H1 (cell line): Measurements from ENCODE around the gene NPFF. TPM values are rescaled to one million over a fixed set of nuclear protein-coding genes. Genes with fewer than 3 reads are reported as not detected.

Source experiments
- CTCF ChIA-PET: fragments of 300-600 bp; sonication (Branson Sonifier 250); formaldehyde crosslinking; loops from one replicate; lab custom pipeline; 2021; ENCODE audit not compliant: partially characterized antibody; lab: Charles Lee
- POLR2A ChIA-PET: fragments of 300-600 bp; sonication (Branson Sonifier 250); formaldehyde crosslinking; loops from one replicate; lab custom pipeline; 2021; ENCODE audit warnings: inconsistent platforms; ENCODE audit not compliant: partially characterized antibody; lab: Charles Lee
- DNase-seq, 2 experiments: peaks; one replicate each; pipeline versions ENCODE4 v3.0.0 to v3.0.0-alpha.2; 2010 to 2022; ENCODE audit warnings: low spot score in 2 of 2, low read depth in 1 of 2, mixed read lengths in 1 of 2
- FAIRE-seq: peaks from 2 replicates; lab custom pipeline; 2011; peaks lifted over from hg19 to GRCh38; lab: Jason Lieb, UNC
- H2AFZ ChIP-seq: 2 replicates; pipeline ENCODE4 v1.8.1; 2012; ENCODE audit warnings: low read length, inconsistent platforms
- H2AK5ac ChIP-seq: 2 replicates; pipeline ENCODE4 v1.6.1; 2013; ENCODE audit warnings: low read depth, low read length
- H2BK120ac ChIP-seq: replicated peaks from 2 replicates; pipeline ENCODE3; 2013; ENCODE audit warnings: low read depth, low read length, inconsistent platforms
- H2BK12ac ChIP-seq: 2 replicates; pipeline ENCODE4 v1.6.1; 2013; ENCODE audit warnings: low read depth, low read length
- H2BK15ac ChIP-seq: 2 replicates; pipeline ENCODE4 v1.6.1; 2013; ENCODE audit warnings: low read length
- H2BK20ac ChIP-seq: 2 replicates; pipeline ENCODE4 v1.6.1; 2013; ENCODE audit warnings: low read length
- H2BK5ac ChIP-seq: 2 replicates; pipeline ENCODE4 v1.6.1; 2013; ENCODE audit warnings: low read depth, low read length
- H3K14ac ChIP-seq: 2 replicates; pipeline ENCODE4 v1.6.1; 2013; ENCODE audit warnings: inconsistent platforms; ENCODE audit not compliant: insufficient read length
- H3K18ac ChIP-seq: 2 replicates; pipeline ENCODE4 v1.6.1; 2013; ENCODE audit warnings: low read length; ENCODE audit errors: extremely low read depth
- H3K23ac ChIP-seq: 2 replicates; pipeline ENCODE4 v1.6.1; 2013; ENCODE audit warnings: inconsistent platforms; ENCODE audit not compliant: insufficient read length
- H3K23me2 ChIP-seq: 2 replicates; pipeline ENCODE4 v1.6.1; 2013; ENCODE audit warnings: low read depth, low read length
- H3K27ac ChIP-seq: 2 replicates; pipeline ENCODE4 v1.6.1; 2011; ENCODE audit warnings: low read depth, low read length, inconsistent platforms
- H3K27me3 ChIP-seq, 4 experiments: replicated peaks in 1 of 4; 1 replicate in 1 of 4; 2 replicates in 3 of 4; pipeline versions ENCODE4 v1.6.1 to v1.8.1; 2011 to 2013; ENCODE audit warnings: low read length in 3 of 4, mild to moderate bottlenecking in 3 of 4, inconsistent platforms in 2 of 4, mixed read lengths in 2 of 4, moderate library complexity in 1 of 4; ENCODE audit not compliant: control insufficient read depth in 3 of 4, insufficient read depth in 3 of 4; ENCODE audit errors: extremely low read depth in 1 of 4
- H3K36me3 ChIP-seq, 4 experiments: 2 replicates each; pipeline versions ENCODE4 v1.6.1 to v1.8.1; 2011 to 2013; ENCODE audit warnings: mild to moderate bottlenecking in 4 of 4, low read length in 3 of 4, moderate library complexity in 2 of 4, control low read depth in 1 of 4, inconsistent platforms in 1 of 4; ENCODE audit not compliant: insufficient read depth in 4 of 4, control insufficient read depth in 2 of 4
- H3K4ac ChIP-seq: replicated peaks from 2 replicates; pipeline ENCODE3; 2013; ENCODE audit warnings: low read length, low read depth, mixed read lengths, inconsistent platforms; ENCODE audit not compliant: insufficient read length
- H3K4me1 ChIP-seq, 4 experiments: replicated peaks in 1 of 4; 1 replicate in 1 of 4; 2 replicates in 3 of 4; pipeline versions ENCODE4 v1.6.1 to v1.8.1; 2011 to 2013; ENCODE audit warnings: low read length in 3 of 4, inconsistent platforms in 2 of 4, mixed read lengths in 1 of 4; ENCODE audit not compliant: insufficient read depth in 4 of 4, control insufficient read depth in 3 of 4
- H3K4me2 ChIP-seq, 2 experiments: 2 replicates each; pipeline versions ENCODE4 v1.6.1 to v1.8.1; 2011 to 2013; ENCODE audit warnings: low read depth in 2 of 2, low read length in 2 of 2, control low read depth in 1 of 2, inconsistent platforms in 1 of 2, mild to moderate bottlenecking in 1 of 2; ENCODE audit not compliant: insufficient read depth in 1 of 2
- H3K4me3 ChIP-seq, 4 experiments: fragments of 200-600, 300-600 bp in 1 of 4; sonication (generic), shearing (Covaris generic), sonication (Bioruptor Twin) in 1 of 4; 2 replicates each; pipeline versions ENCODE4 v1.5.1 to v1.8.1; 2011 to 2016; ENCODE audit warnings: low read length in 4 of 4, low read depth in 3 of 4, control low read depth in 2 of 4, inconsistent platforms in 2 of 4, mild to moderate bottlenecking in 2 of 4, mixed read lengths in 1 of 4, moderate library complexity in 1 of 4; ENCODE audit not compliant: insufficient read depth in 2 of 4; ENCODE audit errors: extremely low read depth in 1 of 4
- H3K56ac ChIP-seq: replicated peaks from 2 replicates; pipeline ENCODE3; 2013; ENCODE audit warnings: low read depth, mild to moderate bottlenecking, mixed read lengths, low read length, inconsistent platforms; ENCODE audit not compliant: insufficient read length
- H3K79me1 ChIP-seq: 2 replicates; pipeline ENCODE4 v1.6.1; 2013; ENCODE audit warnings: low read depth, low read length, control low read depth
- H3K79me2 ChIP-seq, 2 experiments: 2 replicates each; pipeline versions ENCODE4 v1.6.1 to v1.8.1; 2012 to 2013; ENCODE audit warnings: low read length in 2 of 2, mild to moderate bottlenecking in 2 of 2, inconsistent platforms in 1 of 2; ENCODE audit not compliant: insufficient read depth in 2 of 2, control insufficient read depth in 1 of 2
- H3K9ac ChIP-seq, 4 experiments: replicated peaks in 1 of 4; 1 replicate in 1 of 4; 2 replicates in 3 of 4; pipeline versions ENCODE4 v1.6.1 to v1.8.1; 2011 to 2013; ENCODE audit warnings: low read depth in 3 of 4, low read length in 3 of 4, control low read depth in 2 of 4, mild to moderate bottlenecking in 2 of 4, moderate library complexity in 2 of 4, inconsistent platforms in 1 of 4; ENCODE audit errors: extremely low read depth in 1 of 4
- H3K9me3 ChIP-seq, 2 experiments: 2 replicates each; pipeline versions ENCODE4 v1.6.1 to v1.8.1; 2012 to 2013; ENCODE audit warnings: mild to moderate bottlenecking in 2 of 2, moderate library complexity in 2 of 2, control low read depth in 1 of 2, inconsistent platforms in 1 of 2, low read depth in 1 of 2, low read length in 1 of 2, mixed read lengths in 1 of 2; ENCODE audit not compliant: insufficient read depth in 2 of 2
- H4K20me1 ChIP-seq, 2 experiments: replicated peaks in 1 of 2; 2 replicates each; pipeline versions ENCODE3 to v1.8.1; 2011 to 2013; ENCODE audit warnings: inconsistent platforms in 2 of 2, low read length in 2 of 2, mild to moderate bottlenecking in 1 of 2; ENCODE audit not compliant: insufficient read depth in 2 of 2, control insufficient read depth in 1 of 2
- H4K5ac ChIP-seq: 2 replicates; pipeline ENCODE4 v1.6.1; 2013; ENCODE audit warnings: low read length, low read depth, mixed read lengths, inconsistent platforms; ENCODE audit not compliant: insufficient read length
- H4K8ac ChIP-seq: 2 replicates; pipeline ENCODE4 v1.8.0; 2013; ENCODE audit warnings: mild to moderate bottlenecking, moderate library complexity, low read length, inconsistent platforms; ENCODE audit not compliant: insufficient read depth; ENCODE audit errors: extremely low read depth
- H4K91ac ChIP-seq: replicated peaks from 2 replicates; pipeline ENCODE3; 2013; ENCODE audit warnings: low read length, mixed read lengths, inconsistent platforms; ENCODE audit not compliant: insufficient read length
- POLR2AphosphoS5 ChIP-seq: IDR thresholded peaks from 2 replicates; pipeline ENCODE4 v1.6.1; 2011; ENCODE audit warnings: low read depth, low read length
- WGBS, 2 experiments: shearing (Covaris generic) in 1 of 2; methylation state at CpG; one replicate each; pipeline versions ENCODE4 v1.1.6 to v1.1.7; 2013 to 2015; ENCODE audit warnings: low lambda C conversion rate in 2 of 2, mixed read lengths in 2 of 2, inconsistent platforms in 1 of 2, low coverage in 1 of 2, missing lambda C conversion rate in 1 of 2; ENCODE audit not compliant: insufficient replicate concordance in 2 of 2, insufficient coverage in 1 of 2, insufficient read length in 1 of 2; ENCODE audit errors: extremely low coverage in 1 of 2, missing lambda C conversion rate in 1 of 2; 5-methylcytosine and 5-hydroxymethylcytosine counted together
- polyA plus RNA-seq, 7 experiments: library from polyadenylated mRNA; depleted of rRNA in 3 of 7; stranded (reverse) in 5 of 7; unstranded in 2 of 7; fragments of >200 nt in 5 of 7; fragments of 200-250 nt in 2 of 7; gene quantifications; 1 replicate in 5 of 7; 2 replicates in 1 of 7; 4 replicates in 1 of 7; pipeline versions ENCODE4 v1.2.1 to v1.2.3, GENCODE V29; 2011 to 2013; ENCODE audit warnings: missing spikeins in 2 of 7, mixed read lengths in 2 of 7
- total RNA-seq: library from RNA; stranded (reverse); fragmentation: NEBNext Ultra II Directional; extraction: Animal tissue kit (Norgen Biotek cat#: 25700); gene quantifications from 2 replicates; pipeline ENCODE4 v1.2.1, GENCODE V29; 2021

The NPFF gene
- total and polyA plus RNA-seq, 2 of the 8 experiments (the other 6 are each of a cell fraction or from before 2014, with no cell fraction given): not detected

DNA sequence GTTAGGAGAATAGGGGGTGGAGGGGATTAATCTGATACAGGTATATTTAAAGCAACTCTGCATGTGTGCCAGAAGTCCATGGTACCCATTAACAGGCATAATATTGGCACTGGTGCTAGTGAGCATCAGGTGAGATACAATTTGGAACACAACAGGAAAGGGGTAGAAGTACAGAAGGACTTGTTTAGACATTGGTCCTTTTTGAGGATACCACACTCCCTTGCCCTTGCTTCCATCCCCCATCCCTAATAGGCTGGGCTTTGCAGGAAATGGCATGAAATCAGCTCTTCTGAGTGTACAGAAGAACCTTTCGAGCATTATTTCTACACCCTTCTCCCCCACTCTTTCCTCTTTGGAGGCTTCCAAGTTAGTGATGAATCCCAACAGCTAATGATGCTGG, 39.0 kb downstream of the NPFF start:
- Histone ChIP-seq H3K9ac (no peak overlapping the region), H3K79me2 (peaks cover 0 to 60% of the 10 kb centered on the region in 2 experiments; a peak in 2 of 4 replicates), H3K27me3 (no peaks in the 10 kb centered on the region), H2AK5ac (no peak overlapping the region), H3K4me1 (peaks cover 0 to under 1% (median 0%) of the 10 kb centered on the region in 4 experiments; a peak in 2 of 7 replicates), H4K91ac (no peak overlapping the region), H2BK20ac (no peak overlapping the region), H3K4me2 (no peak overlapping the region), H3K56ac (no peak overlapping the region), H3K18ac (no peak overlapping the region), H3K14ac (no peak overlapping the region), H2BK12ac (no peak overlapping the region), H3K4ac (no peak overlapping the region), H4K5ac (no peak overlapping the region), H2BK120ac (no peak overlapping the region), H4K20me1 (peaks cover 34 to 37% of the 10 kb centered on the region in 2 experiments), H3K36me3 (peaks cover 80 to 100% (median 92%) of the 10 kb centered on the region in 4 experiments), H2BK15ac (no peak overlapping the region), H3K27ac (no peak overlapping the region), H2AFZ (no peak overlapping the region), H3K4me3 (no peak overlapping the region), H4K8ac (no peak overlapping the region), H3K23ac (no peak overlapping the region), H2BK5ac (no peak overlapping the region), H3K23me2 (no peaks in the 10 kb centered on the region; the same call in 1 of the 2 replicates), H3K79me1 (peaks cover 4% of the 10 kb centered on the region), H3K9me3 (no peaks in the 10 kb centered on the region)
- no peak for DNase-seq
- CTCF ChIA-PET: interaction anchor here (0.6 to 2.0 kb wide), 4 partner anchors 10 to 14 kb away, joined by 3 to 6 read pairs (median 3); no protein-coding TSS in a partner anchor
- POLR2A ChIA-PET: interaction anchor here (0.6 to 67.0 kb wide), 7 partner anchors 0 to 259 kb away, joined by 3 to 3397 read pairs (median 4); partner anchors contain the start of genes AMHR2, MAP3K12, NPFF and PCBP2
- FAIRE-seq: no peak
- WGBS, 2 experiments: 94% methylated on average over 1 of the region's 1 CpG; no CpG with 5 or more reads in 1 of the 2 experiments
- peak; percentile 71; the same call in 1 of the 2 replicates for TF ChIP-seq POLR2AphosphoS5
